COR-L47 (cell line): ENCODE results near the gene BBLN.
A peak's percentile ranks its signal among the peaks of the same experiment; 100 is the strongest.

Experiments used
- DNase-seq: peaks from one replicate; lab custom pipeline; 2025; lab: John Stamatoyannopoulos, UW

The BBLN gene

GRCh38 chr9:128145536-128145935, 14.5 kb upstream of the BBLN start:
- DNase-seq = no peak

- no peak for DNase-seq
These were observed 14.1 kb upstream of the BBLN start for GRCh38 chr9:128145951-128146351.

- DNase-seq = no peak
These were observed 13.4 kb upstream of the BBLN start for GRCh38 chr9:128146591-128147120.

DNA sequence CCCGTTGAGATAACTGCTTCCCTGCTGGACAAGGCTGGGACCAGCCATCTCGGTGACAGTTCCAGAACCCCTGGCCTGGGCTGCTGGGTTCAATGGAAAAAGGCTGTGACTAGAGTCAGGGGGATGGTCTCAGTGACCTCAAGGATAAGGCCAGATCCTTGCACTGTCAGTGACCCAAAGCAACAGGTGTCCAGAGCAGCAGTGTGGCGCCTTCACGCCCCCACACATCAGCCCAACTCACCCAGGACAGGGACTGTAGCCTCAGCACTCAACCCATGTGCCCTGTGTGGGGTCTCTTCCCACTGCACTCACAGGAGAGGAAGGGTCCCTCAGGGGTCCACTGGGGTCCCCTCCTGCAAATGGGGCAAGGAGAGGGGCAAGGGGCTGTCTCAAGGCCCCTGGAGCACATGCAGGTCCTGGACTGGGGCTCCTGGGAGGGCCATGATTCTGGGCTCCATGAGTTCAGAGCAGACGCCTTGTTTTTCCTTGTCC, 11.5 kb upstream of the BBLN start:
- no peak for DNase-seq

DNA sequence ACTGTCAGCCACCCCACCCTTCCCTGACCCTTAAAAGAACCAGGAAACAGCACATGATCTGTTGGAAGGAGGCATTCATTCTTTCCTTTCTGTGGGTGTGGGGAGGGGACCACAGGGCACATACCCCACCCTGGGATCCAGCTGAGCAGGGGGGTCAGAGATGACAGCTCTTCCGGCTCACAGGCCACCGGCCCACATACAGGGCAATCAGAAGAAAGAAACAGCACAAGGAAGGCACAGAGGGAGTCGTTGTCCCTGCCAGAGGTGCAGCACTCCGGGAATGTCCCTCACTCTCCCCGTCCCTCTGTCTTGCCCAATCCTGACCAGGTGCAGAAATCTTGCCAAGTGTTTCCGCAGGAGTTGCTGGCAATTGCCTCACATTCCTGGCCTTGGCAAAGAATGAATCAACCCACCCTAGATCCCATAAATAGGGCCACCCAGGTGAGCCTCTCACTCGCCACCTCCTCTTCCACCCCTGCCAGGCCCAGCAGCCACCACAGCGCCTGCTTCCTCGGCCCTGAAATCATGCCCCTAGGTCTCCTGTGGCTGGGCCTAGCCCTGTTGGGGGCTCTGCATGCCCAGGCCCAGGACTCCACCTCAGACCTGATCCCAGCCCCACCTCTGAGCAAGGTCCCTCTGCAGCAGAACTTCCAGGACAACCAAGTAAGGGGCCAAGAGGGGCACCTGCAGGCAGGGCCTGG, 10.9 kb upstream of the BBLN start, which contains the start of gene LCN2:
Gene LCN2 (plus strand): TSS at position 453 of the 701 bp plus-strand sequence. CDS start 73 bp downstream, at position 526.
- DNase-seq = no peak

- no peak for DNase-seq
These were observed 10.0 kb upstream of the BBLN start for GRCh38 chr9:128149951-128150593.

- no peak for DNase-seq
These were observed 9.3 kb upstream of the BBLN start for GRCh38 chr9:128150594-128151308.

GRCh38 chr9:128151309-128152132, 8.5 kb upstream of the BBLN start:
- DNase-seq = no peak

DNA sequence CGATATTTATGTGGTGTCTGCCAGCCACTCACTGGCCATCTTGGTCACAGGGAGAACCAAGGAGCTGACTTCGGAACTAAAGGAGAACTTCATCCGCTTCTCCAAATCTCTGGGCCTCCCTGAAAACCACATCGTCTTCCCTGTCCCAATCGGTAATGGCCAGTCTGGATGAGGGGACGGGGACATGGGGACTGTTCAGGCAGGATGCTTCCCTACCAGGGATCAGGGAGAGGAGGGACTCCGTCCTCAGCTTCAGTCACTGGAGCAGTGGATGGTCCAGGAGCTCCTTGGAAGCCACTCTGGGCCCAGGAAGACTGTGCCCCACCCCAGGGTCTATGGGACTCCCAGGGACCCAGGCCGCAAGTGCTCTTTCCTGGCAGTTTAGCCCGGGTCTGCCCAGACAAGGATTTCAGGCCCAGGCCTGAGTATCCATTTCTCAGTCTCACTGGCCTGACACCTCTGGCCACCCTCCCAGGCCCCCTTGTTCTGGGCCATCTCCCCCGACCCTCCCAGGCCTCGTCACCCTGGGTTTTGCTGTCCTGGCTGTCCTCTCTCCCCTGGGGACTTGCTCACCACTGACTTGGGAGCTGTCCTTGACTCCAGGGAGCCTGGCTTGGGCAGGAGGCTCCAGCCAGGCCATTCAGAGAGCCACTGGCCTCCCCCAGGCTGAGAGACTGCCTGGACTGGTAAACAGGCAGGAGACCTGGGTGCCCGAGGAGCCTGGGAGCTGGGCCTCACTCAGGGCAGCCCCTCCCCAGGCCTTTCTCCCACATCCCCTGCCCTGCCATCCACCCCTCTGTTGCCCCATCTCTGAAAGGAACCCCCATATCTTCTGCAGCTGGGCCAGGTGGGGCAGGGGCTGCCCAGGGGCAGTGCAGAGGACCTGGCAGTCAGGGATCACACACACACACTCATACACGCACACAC, 7.7 kb upstream of the BBLN start:
- DNase-seq = no peak

GRCh38 chr9:128153060-128153946, 6.8 kb upstream of the BBLN start:
- no peak for DNase-seq

DNA sequence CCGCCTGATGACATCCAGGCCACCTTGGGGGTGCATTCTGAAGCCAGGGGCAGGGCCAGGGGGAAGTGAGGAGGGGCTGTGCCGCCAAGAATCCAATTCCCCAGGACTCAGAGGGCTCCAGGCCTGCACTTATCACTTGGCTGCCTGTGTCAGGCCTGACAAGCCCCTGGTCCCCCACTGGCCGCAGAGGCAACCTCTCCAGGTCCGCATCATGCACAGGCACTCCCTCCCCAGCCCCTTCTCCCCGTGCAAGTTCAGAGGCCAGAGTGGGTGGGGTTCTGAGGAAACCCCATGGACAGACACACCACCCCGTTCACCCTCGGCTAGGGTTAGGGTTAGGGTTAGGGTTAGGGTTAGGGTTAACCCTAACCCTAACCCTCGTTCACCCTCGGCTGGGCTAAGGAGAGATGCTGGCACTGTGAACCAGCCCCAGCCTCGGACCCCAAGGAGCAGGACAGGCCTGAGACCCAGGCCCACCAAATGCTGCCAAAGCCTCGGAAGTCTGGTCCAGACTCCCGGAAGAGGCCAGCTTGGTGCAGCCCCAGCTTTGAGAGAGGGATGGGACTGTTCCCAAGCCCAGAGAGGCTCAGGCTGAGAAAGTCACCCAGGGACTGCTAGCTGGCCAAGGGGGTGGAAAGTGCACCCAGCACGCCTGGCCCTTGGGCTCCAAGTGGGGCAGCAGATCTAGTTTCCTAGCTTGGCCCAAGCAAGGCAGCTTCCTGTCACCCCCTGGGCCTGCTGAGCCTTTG, 5.9 kb upstream of the BBLN start:
- DNase-seq = no peak

GRCh38 chr9:128155736-128156500, 4.1 kb upstream of the BBLN start:
- DNase-seq = no peak

DNA sequence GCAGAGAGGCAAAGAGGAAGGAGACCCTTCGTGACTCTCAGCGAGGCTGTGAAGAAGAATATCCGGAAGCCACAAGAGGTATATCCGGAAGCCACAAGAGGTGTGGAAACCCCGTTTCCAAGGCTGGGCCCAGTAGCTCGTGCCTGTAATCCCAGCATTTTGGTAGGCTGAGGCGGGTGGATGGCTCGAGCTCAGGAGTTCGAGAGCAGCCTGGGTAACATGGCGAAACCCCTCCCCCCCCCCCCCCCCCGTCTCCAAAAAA, 612 bp upstream of the BBLN start:
- no peak for DNase-seq

DNA sequence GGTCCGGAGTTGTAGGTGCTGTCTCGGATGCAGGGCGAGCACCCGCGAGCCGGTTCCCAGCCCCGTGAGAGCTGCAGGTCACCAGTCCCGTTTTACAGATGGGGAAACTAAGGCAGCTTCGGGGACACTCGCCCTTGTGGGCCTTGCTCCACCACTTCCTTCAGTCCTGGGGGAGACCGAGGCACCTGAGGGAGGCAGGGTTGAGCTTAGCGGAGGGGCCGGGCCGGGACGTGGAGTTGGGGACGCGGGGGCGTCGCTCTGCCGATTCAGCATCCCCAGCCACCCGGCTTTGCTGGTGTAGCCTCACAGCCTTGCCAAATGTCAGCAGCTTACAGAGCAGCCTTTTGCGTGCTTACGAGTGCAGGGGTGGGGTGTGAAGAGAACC, 530 bp downstream of the BBLN start:
- peak; percentile 18 for DNase-seq

GRCh38 chr9:128161215-128161902, 1.3 kb downstream of the BBLN start:
- DNase-seq = no peak

DNA sequence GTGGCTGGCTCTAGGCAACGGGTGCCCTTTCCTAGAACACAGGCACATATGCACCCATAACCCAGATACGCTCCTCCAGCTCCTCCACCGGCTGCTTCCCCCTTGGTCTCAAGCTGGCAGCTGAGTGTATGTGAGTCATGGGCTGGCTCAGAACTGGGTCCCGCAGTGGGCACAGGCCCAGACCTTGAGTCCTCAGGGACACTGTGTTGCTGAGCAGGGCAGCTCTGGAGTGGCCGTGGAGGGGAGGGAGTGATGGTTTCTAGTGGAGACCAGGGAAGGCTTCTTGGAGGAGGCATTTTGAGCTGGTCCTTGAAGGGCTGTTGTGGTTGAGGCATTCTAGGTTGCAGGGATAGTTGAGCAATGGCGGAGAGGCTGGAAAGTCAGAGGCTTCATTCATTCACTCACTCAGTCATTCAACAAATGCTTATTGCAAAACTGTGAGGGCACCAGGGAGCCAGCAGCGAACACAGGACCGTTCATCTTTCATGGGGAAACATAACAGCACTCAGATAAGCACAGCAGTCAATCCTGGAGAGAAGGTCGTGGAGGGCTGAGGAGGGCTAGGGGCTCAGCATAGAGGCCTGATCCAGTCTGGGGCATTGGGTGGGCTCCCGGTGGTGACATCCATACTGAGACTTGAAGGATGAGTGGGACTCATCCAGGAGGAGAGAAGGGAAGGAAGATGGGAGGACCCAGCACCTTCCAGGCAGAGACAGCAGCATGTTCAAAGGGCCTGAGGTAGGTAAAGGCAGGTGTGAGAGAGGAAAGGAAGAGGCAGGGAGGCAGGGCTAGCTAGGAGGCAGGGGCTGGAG, 2.4 kb downstream of the BBLN start:
- no peak for DNase-seq

GRCh38 chr9:128163027-128163515, 3.0 kb downstream of the BBLN start:
- DNase-seq = no peak
